Medulla oblongata (tissue), 1 donor: ENCODE data around the gene ID1.
"Not testable (repeated sequence)": the region's sequence is repeated elsewhere in the genome, so short reads cannot be mapped to it uniquely, and the experiment has no call there.

Experiments
- DNase-seq: peaks from one replicate; pipeline ENCODE4 v3.0.0-alpha.2; 2015; ENCODE audit errors: extremely low spot score

ID1 gene

GRCh38 chr20:31602431-31602778, 2.7 kb upstream of the ID1 start:
- no peak for DNase-seq

DNA sequence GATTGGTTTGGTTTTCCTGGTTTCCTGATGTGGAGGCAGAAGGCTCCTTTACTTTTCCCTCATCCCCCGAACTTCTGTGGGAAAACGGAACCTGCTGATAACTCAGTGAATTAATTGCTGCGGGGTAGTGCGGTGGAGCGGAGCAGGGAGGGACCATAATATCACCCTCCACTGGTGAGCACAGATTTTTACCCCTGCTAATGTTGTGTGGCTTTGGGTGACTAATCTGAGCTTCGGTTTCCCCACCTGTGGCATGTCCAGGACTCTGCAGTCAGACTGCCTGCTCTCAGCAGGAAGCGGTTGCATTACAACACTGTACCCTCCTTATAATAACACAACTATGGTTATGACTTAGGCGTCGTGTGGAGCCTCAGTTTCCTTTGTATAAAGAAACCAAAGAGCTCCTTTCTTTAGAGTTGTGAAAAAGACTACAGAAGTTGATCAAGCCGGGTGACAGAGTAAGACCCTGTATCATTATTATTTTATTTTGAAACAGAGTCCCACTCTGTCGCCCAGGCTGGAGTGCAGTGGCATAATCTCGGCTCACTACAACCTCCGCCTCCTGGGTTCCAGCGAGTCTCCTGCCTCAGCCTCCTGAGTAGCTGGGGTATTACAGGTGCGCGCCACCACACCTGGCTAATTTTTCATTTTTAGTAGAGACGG, 2.2 kb upstream of the ID1 start:
- no peak for DNase-seq

GRCh38 chr20:31603822-31604566, 1.1 kb upstream of the ID1 start:
- peak; percentile 97 for DNase-seq

GRCh38 chr20:31604567-31605030, 490 bp upstream of the ID1 start:
- peak; percentile 15 for DNase-seq

DNA sequence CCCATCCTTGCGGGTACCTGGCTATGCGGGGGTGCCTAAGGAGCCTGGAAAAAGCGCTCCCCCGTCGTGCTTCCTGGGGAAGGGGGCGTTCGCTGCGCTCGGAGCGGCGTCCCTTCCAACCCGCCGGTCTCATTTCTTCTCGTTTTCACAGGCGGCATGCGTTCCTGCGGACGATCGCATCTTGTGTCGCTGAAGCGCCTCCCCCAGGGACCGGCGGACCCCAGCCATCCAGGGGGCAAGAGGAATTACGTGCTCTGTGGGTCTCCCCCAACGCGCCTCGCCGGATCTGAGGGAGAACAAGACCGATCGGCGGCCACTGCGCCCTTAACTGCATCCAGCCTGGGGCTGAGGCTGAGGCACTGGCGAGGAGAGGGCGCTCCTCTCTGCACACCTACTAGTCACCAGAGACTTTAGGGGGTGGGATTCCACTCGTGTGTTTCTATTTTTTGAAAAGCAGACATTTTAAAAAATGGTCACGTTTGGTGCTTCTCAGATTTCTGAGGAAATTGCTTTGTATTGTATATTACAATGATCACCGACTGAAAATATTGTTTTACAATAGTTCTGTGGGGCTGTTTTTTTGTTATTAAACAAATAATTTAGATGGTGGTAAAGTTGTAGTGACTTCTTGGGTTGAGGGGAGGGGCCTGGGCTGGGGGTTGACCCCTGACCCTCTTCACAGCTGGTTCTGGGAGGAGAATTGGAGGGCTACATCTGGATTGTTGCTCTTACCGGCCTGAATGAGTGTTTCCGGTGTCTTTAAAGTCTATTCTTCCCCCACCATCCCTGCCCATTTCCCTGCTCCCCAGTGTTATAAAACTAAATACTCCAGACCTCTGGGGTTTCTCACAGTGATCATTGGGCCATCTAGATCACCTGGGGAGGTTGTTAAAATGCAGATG, 1.1 kb downstream of the ID1 start:
- DNase-seq, result no peak

DNA sequence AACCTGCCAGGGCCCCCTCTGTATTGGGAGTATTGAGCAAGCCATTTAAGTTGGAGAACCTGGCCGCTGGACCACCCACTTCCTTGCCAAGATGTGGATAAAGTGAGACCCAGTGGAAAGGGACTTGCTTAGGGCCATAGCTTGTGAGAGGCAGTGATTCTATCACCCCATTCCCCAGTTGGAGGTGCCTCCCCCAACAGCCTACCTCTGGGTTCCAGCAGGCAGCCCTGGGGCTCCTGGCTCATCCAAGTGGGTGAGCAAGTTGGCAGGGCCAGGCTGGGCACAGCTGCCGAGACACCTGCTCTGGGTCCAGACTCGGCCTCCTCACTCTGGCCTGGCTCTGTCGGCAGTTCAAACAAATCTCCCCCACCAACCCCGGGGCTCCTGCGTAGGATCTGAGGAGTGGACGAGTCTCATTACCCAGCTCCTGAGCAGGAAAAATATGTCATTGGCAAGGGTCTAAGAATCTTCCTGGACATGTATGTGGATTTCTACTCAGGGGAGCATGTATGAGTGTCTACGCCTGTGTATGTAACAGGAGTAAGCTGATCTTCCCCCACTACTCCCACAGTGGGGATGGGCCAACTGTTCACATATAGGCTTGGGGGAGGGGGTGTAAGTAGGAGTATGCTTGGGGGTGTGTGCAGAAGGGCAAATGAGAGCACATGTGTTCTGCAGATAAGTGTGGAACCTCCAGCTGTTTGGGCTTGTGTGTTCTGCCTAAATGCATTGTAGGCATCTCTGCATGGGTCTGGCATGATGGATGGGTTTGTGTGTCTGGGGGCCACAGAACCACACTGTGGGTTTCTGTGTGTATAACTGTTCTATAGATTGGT, 1.9 kb downstream of the ID1 start:
- DNase-seq, result peak; percentile 34

DNA sequence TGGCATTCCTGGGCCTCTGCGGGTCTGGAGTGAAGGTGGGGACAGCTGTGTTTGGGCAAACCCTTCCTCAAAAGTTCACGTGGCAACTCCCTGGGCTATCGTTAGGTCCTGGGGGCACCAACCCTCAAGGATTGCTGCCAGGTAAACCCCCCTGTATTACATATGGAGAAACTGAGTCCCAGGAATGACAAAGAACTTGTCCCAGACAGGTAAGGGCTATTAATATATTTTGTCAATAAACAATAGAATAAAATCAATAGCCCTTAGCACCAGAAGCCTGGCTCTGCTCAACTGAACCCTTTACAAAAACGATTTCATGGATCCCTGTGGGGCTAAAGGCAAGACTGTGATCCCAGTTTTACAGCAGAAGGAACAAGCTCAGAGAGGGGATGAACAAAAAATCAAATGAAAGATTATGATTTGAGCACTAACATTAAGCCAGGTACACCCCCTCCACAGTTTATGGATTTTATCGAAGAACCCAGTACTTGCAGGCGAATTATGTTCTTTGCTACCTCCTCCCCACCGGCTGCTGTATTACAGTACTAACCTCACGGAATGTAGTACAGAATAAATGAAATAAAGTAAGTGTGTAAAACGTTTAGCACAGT, 2.7 kb downstream of the ID1 start:
- DNase-seq, result no peak

GRCh38 chr20:31608251-31608945, 3.3 kb downstream of the ID1 start:
- peak; percentile 69 for DNase-seq

DNA sequence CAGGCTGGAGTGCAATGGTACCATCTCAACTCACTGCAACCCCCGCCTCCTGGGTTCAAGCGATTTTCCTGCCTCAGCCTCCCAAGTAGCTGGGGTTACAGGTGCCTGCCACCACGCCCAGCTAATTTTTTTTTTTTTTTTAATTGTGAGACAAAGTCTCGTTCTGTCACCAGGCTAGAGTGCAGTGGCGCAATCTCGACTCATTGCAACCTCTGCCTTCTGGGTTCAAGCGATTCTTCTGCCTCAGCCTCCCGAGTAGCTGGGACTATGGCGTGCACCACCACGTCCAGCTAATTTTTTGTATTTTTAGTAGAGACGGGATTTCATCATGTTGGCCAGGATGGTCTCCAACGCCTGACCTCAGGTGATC, 7.2 kb downstream of the ID1 start:
- not testable (repeated sequence) for DNase-seq

DNA sequence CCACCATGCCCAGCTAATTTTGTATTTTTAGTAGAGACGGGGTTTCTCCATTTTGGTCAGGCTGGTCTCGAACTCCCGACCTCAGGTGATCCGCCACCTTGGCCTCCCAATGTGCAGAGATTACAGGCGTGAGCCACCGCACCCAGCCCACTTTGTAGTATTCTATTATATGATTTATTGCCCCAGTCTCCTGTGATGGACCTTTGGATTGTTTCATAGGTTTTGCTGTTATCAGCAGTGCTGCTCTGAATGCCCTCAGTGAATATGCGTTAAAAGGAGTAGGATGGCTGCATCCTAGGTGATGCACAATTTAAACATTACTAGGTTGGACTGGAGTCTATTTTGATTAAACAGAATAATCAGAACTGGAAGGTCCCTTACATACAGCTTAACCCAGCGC, 10.3 kb downstream of the ID1 start:
- DNase-seq, result no peak

- DNase-seq, result peak; percentile 29
These were observed 12.5 kb downstream of the ID1 start for GRCh38 chr20:31617432-31618104.

- no peak for DNase-seq
These were observed 15.2 kb downstream of the ID1 start for GRCh38 chr20:31620246-31620645.

GRCh38 chr20:31623123-31623505, 18.0 kb downstream of the ID1 start:
- not testable (repeated sequence) for DNase-seq

GRCh38 chr20:31626534-31626933, 21.4 kb downstream of the ID1 start:
- not testable (repeated sequence) for DNase-seq

DNA sequence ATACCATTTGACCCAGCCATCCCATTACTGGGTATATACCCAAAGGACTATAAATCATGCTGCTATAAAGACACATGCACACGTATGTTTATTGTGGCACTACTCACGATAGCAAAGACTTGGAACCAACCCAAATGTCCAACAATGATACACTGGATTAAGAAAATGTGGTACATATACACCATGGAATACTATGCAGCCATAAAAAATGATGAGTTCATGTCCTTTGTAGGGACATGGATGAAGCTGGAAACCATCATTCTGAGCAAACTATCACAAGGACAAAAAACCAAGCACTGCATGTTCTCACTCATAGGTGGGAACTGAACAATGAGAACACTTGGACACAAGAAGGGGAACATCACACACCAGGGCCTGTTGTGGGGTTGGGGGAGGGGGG, 23.0 kb downstream of the ID1 start:
- DNase-seq, result not testable (repeated sequence)

- no peak for DNase-seq
These were observed 25.2 kb downstream of the ID1 start for GRCh38 chr20:31630187-31630790.

- no peak for DNase-seq
These were observed 27.7 kb downstream of the ID1 start for GRCh38 chr20:31632548-31633338.

DNA sequence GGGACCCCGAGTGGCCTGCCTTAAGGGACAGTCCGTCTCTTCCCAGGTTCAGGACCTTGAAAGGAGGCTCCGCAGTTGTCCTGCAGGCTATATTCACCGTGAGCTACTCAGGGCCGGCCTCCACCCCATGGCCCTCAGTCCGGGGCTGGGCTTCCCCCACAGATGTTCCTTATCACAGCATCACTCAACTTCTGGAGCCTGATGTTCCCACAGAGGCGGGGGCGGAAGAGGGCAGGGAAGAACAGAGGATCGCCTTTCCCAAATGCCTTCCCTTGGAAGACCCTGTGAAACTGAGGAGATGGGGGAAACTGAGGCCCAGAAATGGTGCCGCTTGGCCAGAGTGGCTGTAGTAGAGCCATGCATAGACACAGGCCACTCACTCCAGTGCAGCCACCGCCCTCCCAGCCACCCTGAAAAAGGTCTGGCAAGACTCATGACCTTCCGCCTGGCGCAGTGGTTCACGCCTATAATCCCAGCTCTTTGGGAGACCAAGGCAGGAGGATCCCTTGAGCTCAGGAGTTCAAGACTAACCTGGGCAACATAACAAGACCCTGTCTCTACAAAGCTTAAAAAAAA, 28.3 kb downstream of the ID1 start:
- DNase-seq, result no peak
